Erythroblast (primary cell): Measurements from ENCODE around the gene TUFM.
"Not testable (repeated sequence)": the region's sequence is repeated elsewhere in the genome, so short reads cannot be mapped to it uniquely, and the experiment has no call there.

ENCODE experiments used
- GATA1 ChIP-seq: IDR thresholded peaks from 2 replicates; pipeline ENCODE4 v1.6.1; 2011; ENCODE audit warnings: low read depth, mild to moderate bottlenecking, control low read depth, low read length, moderate library complexity
- POLR2A ChIP-seq: IDR thresholded peaks from 2 replicates; pipeline ENCODE4 v1.6.1; 2011; ENCODE audit warnings: mild to moderate bottlenecking, low read length

GRCh38 chr16:28890355-28890754 lies 44.2 kb upstream of the TUFM start:
- TF ChIP-seq POLR2A, GATA1: not testable (repeated sequence)
